Measurements from ENCODE around the gene POLG.

POLG gene

DNA sequence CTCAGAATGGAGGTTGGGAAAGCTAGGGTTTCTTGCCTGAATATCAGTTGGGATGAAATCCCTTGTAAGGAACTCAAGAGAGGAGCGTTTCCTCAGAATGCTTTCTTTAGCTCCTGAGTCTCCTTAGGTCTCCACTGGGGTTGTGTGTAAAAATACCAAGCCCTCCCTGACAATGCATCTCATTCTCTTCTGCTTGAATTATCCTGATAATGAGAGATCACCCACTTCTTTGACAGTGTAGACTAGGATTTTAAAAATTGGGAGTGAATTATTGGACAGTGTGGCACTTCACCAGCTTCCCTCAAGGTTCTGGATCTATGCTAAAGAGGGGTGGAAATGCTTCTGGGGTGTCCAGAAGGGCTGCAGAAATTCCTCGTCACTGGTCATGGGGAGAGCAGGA lies 41.8 kb upstream of the POLG start:
- CTCF ChIA-PET, result interaction anchor here (0.9 to 22.3 kb wide), 3 partner anchors 15 to 66 kb away, joined by 3 to 243 read pairs (median 22); no protein-coding TSS in a partner anchor

DNA sequence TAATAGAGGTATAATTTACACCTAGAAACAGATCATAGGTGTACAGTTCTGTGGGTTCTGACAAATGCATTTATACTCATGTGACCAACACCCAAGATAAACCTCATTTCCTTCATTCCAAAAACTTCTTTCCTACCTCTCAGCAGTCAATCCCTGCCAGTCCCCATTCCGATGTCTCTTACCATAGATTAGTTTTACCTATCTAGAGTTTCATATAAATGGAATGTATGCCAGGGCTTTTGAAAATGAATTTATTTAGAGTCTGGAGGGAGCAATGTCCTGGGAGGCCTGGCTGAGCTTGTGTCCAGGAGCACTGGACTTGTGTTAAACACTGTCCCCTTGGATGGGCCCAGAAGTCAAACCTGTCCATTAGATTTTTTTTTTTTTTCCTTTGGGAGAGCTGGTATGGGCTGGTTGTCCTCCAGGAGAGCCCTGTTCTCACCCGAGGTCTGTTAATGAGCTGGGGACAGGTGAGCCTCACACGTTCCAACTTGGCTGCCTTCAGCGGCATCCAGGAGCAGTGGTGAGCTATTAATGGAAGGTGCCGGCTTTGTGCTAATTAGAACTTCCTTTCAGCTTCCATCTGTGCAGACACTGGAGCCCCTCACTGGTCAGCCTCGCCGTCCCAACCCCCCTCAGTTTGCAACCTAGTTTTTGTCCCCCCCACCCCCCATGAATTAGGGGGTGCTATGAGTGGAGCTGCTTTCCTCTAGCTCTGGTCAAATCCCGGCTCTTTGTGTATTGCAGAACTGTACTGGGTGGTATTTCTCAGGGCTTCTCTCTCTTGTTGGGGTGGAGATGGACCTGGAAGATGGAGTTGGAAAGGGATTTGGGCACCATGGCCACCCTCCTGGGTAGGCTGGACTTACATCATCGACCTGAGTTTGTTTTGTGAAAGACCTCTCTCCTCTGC lies 40.7 kb upstream of the POLG start:
- no peak for DNase-seq (ENCODE audit: low read depth, low spot score)
- TF ChIP-seq, protein P1, sequence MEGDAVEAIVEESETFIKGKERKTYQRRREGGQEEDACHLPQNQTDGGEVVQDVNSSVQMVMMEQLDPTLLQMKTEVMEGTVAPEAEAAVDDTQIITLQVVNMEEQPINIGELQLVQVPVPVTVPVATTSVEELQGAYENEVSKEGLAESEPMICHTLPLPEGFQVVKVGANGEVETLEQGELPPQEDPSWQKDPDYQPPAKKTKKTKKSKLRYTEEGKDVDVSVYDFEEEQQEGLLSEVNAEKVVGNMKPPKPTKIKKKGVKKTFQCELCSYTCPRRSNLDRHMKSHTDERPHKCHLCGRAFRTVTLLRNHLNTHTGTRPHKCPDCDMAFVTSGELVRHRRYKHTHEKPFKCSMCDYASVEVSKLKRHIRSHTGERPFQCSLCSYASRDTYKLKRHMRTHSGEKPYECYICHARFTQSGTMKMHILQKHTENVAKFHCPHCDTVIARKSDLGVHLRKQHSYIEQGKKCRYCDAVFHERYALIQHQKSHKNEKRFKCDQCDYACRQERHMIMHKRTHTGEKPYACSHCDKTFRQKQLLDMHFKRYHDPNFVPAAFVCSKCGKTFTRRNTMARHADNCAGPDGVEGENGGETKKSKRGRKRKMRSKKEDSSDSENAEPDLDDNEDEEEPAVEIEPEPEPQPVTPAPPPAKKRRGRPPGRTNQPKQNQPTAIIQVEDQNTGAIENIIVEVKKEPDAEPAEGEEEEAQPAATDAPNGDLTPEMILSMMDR (IDR thresholded peaks at IDR 0.05; ENCODE audit: insufficient read depth, low read length, missing control alignments), result no peak
- no peak overlapping the region for H3K4me3 ChIP-seq (ENCODE audit: low read depth, low read length)
- ChIA-PET POLR2A (no interaction called here), CTCF (interaction anchor here (1.0 to 22.3 kb wide), 3 partner anchors 14 to 55 kb away, joined by 3 to 243 read pairs (median 22); no protein-coding TSS in a partner anchor)

More for the DNA sequence above, 41.8 kb upstream of the POLG start:
- no peak overlapping the region for H3K4me3 ChIP-seq (ENCODE audit: low read depth, low read length)
- no peak for DNase-seq (ENCODE audit: low read depth, low spot score)
- TF ChIP-seq, protein P1 (IDR thresholded peaks at IDR 0.05; ENCODE audit: insufficient read depth, low read length, missing control alignments), result no peak
- POLR2A ChIA-PET, result no interaction called here

DNA sequence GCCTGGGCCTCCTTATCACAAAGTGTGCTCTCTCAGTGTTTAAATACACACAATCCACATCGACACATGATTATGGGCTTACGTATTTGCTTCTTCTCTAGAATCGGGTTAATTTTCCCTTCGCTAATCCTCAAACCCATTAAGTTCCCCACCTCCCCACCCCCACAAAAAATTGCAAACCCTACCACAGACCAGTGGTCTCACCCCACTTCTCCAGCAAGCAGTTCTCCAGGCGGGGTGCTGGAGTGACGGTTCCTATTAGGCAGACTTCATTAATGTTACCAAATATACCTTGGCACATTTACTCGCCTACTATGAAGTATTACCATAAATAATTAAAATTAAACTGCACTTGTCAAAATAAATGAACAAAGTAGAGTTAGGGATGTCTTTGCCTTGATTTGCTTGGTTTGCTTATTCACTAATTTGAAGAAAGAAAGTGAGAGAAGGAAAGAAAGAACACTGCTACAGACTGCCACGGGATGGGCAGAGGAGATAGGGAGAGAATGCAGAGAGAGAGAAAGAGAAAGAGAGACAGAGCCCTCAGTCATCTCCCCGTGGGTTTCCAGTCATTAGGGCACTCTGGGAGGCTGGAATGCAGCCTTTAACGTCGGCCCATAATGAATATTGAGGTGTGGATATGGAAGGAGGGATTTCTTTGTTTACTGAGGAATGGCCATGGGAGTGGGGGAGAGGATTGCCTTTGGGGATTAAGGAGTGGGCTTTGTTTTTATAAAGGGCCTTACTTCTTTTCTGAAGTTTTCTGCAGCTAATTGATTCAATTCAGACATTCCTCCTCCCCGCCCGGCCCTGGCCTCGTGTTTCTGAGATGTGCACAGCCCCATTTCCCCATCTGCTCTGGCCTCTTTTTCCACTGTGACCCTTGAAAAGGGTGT lies 39.7 kb upstream of the POLG start:
- ChIA-PET CTCF (interaction anchor here (22.3 kb wide), 1 partner anchor 13 kb away, joined by 243 read pairs; no protein-coding TSS in a partner anchor), POLR2A (no interaction called here)
- DNase-seq (ENCODE audit: low read depth, low spot score), result no peak
- TF ChIP-seq, protein P1 (IDR thresholded peaks at IDR 0.05; ENCODE audit: insufficient read depth, low read length, missing control alignments), result no peak
- H3K4me3 ChIP-seq (ENCODE audit: low read depth, low read length), result no peak overlapping the region

DNA sequence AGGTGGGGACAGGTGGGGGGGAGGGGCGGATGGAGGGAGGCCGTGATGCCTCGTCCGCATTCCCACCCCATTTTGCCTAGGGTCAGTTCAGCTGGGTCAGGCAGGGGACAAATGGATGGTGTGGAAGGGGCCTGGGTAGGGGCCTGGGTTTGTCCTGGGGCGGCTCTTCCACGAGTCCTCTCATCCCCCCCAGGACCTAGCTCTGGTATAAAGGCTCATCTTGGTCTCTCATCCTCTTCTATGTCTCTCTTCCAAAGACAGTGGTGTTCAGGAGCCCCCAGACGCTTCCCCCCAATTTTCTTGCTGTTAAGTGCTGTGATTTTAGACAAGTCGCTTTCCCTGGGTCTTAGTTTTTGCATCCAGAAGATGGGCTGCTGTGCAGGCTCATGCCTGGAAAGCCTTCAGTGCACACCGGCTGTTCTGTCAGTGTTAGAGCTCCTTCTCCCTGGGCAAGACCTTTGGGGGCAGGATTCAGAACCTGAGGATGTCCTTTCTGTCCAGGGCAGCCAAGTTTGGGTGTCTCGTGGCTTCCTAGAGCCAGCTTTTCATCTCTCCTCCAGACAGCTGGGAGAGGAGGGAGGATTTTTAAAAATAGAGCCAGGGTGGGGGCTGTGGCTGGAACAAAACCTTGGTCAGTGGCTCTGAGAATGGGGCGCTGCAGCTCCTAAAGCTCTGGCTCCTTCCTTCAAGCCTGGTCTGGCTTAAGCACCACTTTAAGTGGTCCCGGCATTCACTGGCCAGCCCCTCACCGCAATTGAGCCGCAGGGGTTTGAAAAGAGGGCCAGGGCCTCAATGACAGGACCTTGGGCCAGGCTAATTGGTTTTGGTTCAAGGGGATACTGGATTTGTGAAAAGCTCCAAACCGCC lies 37.7 kb upstream of the POLG start:
- no peak overlapping the region for H3K4me3 ChIP-seq (ENCODE audit: low read depth, low read length)
- ChIA-PET CTCF (interaction anchor here (0.8 to 2.0 kb wide), 6 partner anchors 9 to 100 kb away, joined by 3 to 16 read pairs (median 3); no protein-coding TSS in a partner anchor), POLR2A (no interaction called here)
- no peak for DNase-seq (ENCODE audit: low read depth, low spot score)
- TF ChIP-seq, protein P1 (IDR thresholded peaks at IDR 0.05; ENCODE audit: insufficient read depth, low read length, missing control alignments), result no peak

DNA sequence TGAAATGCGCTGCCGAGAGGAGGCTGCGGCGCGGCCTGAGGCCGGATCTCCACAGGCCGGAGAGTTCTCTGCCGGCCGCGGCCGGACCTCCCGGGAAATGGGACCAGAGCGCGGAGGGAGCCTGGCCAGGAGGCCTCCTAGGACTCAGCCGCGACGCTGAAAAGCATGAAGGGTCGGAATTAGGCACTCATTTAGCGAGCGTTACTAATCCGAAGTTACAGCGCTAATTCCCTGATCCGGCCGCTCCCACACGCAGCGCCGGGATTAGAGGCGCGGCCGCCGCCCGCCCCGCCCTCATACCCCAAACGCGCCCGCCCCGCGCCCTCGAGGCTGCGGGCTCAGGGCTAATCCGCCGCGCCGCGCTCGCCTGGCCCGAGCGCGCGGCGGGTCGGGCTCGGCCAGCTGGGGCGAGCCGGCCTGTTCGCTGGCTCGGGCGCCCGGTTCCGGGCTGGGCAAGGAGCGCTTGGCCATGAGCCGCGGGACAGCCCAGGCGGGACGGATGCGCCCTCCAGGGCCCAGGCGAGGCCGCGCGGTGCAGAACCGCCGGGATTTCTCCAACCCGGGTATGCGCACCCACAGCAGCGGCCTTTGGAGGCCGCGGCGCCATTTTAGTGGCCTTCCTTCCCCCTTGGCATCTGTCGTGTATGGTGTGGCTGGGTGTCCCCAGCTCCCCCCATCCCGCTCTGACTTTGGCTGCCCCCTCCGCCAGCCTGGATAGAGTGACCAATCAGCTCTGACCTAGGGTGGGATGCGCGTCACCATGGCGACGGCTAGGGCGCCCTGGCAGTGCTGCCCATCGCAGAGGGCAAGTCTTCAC lies 36.8 kb upstream of the POLG start:
- POLR2A ChIA-PET, result no interaction called here
- TF ChIP-seq, protein P1 (IDR thresholded peaks at IDR 0.05; ENCODE audit: insufficient read depth, low read length, missing control alignments), result no peak
- no peak overlapping the region for H3K4me3 ChIP-seq (ENCODE audit: low read depth, low read length)
- no peak for DNase-seq (ENCODE audit: low read depth, low spot score)
- CTCF ChIA-PET, result interaction anchor here (0.9 to 2.0 kb wide), 4 partner anchors 10 to 101 kb away, joined by 3 to 16 read pairs (median 4); no protein-coding TSS in a partner anchor

Measured in AG04449 (cell line).